NB4 (cell line): ENCODE measurements around the gene ZCCHC2.

ENCODE experiments used
- POLR2A ChIP-seq: IDR thresholded peaks from 2 replicates; pipeline ENCODE4 v1.6.1; 2011; ENCODE audit warnings: mild to moderate bottlenecking; ENCODE audit not compliant: insufficient read length; ENCODE audit errors: extremely low read depth
- TF ChIP-seq, protein P1 (sequence below): IDR thresholded peaks from 2 replicates; pipeline ENCODE4 v1.6.1; 2011; ENCODE audit warnings: low read depth, low read length
- TF ChIP-seq, protein P2 (sequence below): IDR thresholded peaks from one replicate; pipeline ENCODE4 v1.5.1; 2012; ENCODE audit warnings: low read depth, low read length

DNA sequence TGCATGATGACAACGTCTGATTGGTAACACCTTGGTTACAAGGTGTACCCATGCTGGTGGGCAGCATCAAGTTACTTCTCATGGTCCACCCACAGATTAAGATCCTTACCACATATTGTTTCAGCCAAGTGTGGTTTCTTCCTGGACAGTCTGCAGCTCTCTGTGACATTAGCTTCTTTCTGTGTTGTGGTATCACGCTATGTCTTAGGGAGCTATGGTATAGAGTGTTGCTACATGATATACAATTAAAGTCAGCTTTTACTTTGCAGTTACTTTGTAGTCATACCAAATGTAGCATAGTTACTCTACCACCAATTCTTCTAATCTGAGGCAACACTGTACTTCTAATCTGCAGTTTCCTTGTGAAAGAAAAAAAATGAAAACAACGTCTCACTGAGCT lies 48.8 kb downstream of the ZCCHC2 start:
- TF ChIP-seq, protein P1, sequence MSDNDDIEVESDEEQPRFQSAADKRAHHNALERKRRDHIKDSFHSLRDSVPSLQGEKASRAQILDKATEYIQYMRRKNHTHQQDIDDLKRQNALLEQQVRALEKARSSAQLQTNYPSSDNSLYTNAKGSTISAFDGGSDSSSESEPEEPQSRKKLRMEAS: no peak
- TF ChIP-seq, protein P2, sequence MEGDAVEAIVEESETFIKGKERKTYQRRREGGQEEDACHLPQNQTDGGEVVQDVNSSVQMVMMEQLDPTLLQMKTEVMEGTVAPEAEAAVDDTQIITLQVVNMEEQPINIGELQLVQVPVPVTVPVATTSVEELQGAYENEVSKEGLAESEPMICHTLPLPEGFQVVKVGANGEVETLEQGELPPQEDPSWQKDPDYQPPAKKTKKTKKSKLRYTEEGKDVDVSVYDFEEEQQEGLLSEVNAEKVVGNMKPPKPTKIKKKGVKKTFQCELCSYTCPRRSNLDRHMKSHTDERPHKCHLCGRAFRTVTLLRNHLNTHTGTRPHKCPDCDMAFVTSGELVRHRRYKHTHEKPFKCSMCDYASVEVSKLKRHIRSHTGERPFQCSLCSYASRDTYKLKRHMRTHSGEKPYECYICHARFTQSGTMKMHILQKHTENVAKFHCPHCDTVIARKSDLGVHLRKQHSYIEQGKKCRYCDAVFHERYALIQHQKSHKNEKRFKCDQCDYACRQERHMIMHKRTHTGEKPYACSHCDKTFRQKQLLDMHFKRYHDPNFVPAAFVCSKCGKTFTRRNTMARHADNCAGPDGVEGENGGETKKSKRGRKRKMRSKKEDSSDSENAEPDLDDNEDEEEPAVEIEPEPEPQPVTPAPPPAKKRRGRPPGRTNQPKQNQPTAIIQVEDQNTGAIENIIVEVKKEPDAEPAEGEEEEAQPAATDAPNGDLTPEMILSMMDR: no peak
- no peak for TF ChIP-seq POLR2A
